Lower leg skin (tissue), 3 donors: ENCODE measurements around the gene STAB1.

Source experiments
- CTCF ChIP-seq, 3 donors: fragments of 450-650 bp; IDR thresholded peaks; one replicate each; pipeline ENCODE4 v1.5.1; 2016; ENCODE audit warnings: antibody characterized with exemption in 3 of 3, mild to moderate bottlenecking in 3 of 3, moderate library complexity in 2 of 3
- POLR2A ChIP-seq, 2 donors: fragments of 450-650 bp; IDR thresholded peaks; one replicate each; pipeline ENCODE4 v1.6.1; 2016 to 2017; ENCODE audit warnings: antibody characterized with exemption in 2 of 2, mild to moderate bottlenecking in 1 of 2, moderate library complexity in 1 of 2

DNA sequence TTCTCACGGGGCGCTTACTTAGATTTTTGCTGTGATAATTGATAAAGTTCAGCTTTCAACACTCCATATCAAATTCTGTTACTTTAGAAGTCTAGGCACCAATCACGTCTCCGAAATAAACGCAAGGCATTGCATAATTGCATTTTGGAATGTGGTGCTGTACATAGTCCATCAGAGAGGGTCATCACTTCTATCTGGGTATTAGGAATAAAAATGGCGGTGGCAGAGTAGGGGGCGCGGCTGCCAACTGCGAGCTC, 40.9 kb downstream of the STAB1 start:
- no peak for TF ChIP-seq CTCF (IDR thresholded peaks at IDR 0.05)
- no peak for TF ChIP-seq POLR2A (IDR thresholded peaks at IDR 0.05)
